Measurements from ENCODE around the gene NIPAL1.

NIPAL1 gene

DNA sequence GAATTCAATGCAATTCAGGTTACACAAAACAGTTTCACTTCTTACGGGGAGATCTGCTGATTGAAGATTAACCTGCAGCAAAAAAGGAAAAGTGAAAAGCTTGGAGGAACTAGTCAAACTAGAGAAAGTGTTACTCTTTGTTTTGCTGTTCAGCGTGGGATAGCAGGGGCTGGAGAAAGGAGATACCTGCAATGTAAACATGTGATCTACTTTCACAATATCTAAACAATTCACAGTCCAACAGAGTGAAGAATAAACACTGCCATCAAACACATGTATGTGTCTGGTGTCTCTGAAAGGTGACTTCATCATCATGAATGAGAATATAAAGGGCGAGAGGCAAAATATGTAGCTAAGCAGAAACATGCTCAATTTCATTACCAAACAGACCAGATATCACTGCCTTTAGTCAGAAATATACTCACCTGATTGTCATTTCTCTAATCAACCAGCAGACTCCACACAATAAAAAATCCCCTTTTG, 26.4 kb downstream of the NIPAL1 start (continued):
- TF ChIP-seq TSHZ2 (CRISPR knock-in tag; IDR thresholded peaks at IDR 0.05) (no peak), CREB5 (CRISPR knock-in tag; IDR thresholded peaks at IDR 0.05; ENCODE audit: low read depth) (no peak), ISL1 (CRISPR knock-in tag; IDR thresholded peaks at IDR 0.05) (no peak), ESRRG (CRISPR knock-in tag; IDR thresholded peaks at IDR 0.05) (no peak), ZNF70 (CRISPR knock-in tag; IDR thresholded peaks at IDR 0.05) (no peak), OSR1 (CRISPR knock-in tag; IDR thresholded peaks at IDR 0.05) (no peak), BACH2 (CRISPR knock-in tag; IDR thresholded peaks at IDR 0.05; ENCODE audit: borderline replicate concordance) (no peak)

- no peak for ATAC-seq
Observed at GRCh38 chr4:48043504-48043903, 26.9 kb downstream of the NIPAL1 start.

GRCh38 chr4:48044298-48044697, 27.7 kb downstream of the NIPAL1 start:
- no peak for ATAC-seq
- TF ChIP-seq ZNF565 (CRISPR knock-in tag; conservative IDR thresholded peaks at IDR 0.05; ENCODE audit: low read depth): no peak
- TF ChIP-seq TCF4 (CRISPR knock-in tag; IDR thresholded peaks at IDR 0.05; ENCODE audit: borderline replicate concordance): no peak
- TF ChIP-seq ZNF70 (CRISPR knock-in tag; IDR thresholded peaks at IDR 0.05): no peak
- TF ChIP-seq ZNF8 (CRISPR knock-in tag; IDR thresholded peaks at IDR 0.05): no peak
- TF ChIP-seq SNAI2 (CRISPR knock-in tag; IDR thresholded peaks at IDR 0.05): no peak
- no peak for TF ChIP-seq TOX (CRISPR knock-in tag; IDR thresholded peaks at IDR 0.05; ENCODE audit: borderline replicate concordance)
- TF ChIP-seq CREB5 (CRISPR knock-in tag; IDR thresholded peaks at IDR 0.05; ENCODE audit: low read depth): no peak
- TF ChIP-seq PPARA (CRISPR knock-in tag; IDR thresholded peaks at IDR 0.05; ENCODE audit: borderline replicate concordance): no peak
- no peak for TF ChIP-seq ISL1 (CRISPR knock-in tag; IDR thresholded peaks at IDR 0.05)
- no peak for TF ChIP-seq RARB (CRISPR knock-in tag; IDR thresholded peaks at IDR 0.05)
- TF ChIP-seq, protein P1, sequence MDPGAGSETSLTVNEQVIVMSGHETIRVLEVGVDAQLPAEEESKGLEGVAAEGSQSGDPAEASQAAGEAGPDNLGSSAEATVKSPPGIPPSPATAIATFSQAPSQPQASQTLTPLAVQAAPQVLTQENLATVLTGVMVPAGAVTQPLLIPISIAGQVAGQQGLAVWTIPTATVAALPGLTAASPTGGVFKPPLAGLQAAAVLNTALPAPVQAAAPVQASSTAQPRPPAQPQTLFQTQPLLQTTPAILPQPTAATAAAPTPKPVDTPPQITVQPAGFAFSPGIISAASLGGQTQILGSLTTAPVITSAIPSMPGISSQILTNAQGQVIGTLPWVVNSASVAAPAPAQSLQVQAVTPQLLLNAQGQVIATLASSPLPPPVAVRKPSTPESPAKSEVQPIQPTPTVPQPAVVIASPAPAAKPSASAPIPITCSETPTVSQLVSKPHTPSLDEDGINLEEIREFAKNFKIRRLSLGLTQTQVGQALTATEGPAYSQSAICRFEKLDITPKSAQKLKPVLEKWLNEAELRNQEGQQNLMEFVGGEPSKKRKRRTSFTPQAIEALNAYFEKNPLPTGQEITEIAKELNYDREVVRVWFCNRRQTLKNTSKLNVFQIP (CRISPR knock-in tag; IDR thresholded peaks at IDR 0.05; ENCODE audit: borderline replicate concordance, low read depth): no peak
- TF ChIP-seq, protein P2, sequence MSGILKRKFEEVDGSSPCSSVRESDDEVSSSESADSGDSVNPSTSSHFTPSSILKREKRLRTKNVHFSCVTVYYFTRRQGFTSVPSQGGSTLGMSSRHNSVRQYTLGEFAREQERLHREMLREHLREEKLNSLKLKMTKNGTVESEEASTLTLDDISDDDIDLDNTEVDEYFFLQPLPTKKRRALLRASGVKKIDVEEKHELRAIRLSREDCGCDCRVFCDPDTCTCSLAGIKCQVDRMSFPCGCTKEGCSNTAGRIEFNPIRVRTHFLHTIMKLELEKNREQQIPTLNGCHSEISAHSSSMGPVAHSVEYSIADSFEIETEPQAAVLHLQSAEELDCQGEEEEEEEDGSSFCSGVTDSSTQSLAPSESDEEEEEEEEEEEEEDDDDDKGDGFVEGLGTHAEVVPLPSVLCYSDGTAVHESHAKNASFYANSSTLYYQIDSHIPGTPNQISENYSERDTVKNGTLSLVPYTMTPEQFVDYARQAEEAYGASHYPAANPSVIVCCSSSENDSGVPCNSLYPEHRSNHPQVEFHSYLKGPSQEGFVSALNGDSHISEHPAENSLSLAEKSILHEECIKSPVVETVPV (CRISPR knock-in tag; IDR thresholded peaks at IDR 0.05): no peak
- no peak for TF ChIP-seq TSHZ2 (CRISPR knock-in tag; IDR thresholded peaks at IDR 0.05)

More at GRCh38 chr4:48043504-48043903, 26.9 kb downstream of the NIPAL1 start:
- TF ChIP-seq ZNF70 (CRISPR knock-in tag; IDR thresholded peaks at IDR 0.05) (no peak), ISL1 (CRISPR knock-in tag; IDR thresholded peaks at IDR 0.05) (no peak), ZC3H10 (CRISPR knock-in tag; IDR thresholded peaks at IDR 0.05) (no peak), CREB5 (CRISPR knock-in tag; IDR thresholded peaks at IDR 0.05; ENCODE audit: low read depth) (no peak), CSDC2 (CRISPR knock-in tag; IDR thresholded peaks at IDR 0.05) (no peak), ZNF565 (CRISPR knock-in tag; conservative IDR thresholded peaks at IDR 0.05; ENCODE audit: low read depth) (no peak), TOX (CRISPR knock-in tag; IDR thresholded peaks at IDR 0.05; ENCODE audit: borderline replicate concordance) (no peak), TCF4 (CRISPR knock-in tag; IDR thresholded peaks at IDR 0.05; ENCODE audit: borderline replicate concordance) (no peak), ARNTL (CRISPR knock-in tag; IDR thresholded peaks at IDR 0.05; ENCODE audit: borderline replicate concordance, low read depth) (no peak)
- TF ChIP-seq, protein P2 (CRISPR knock-in tag; IDR thresholded peaks at IDR 0.05): no peak
